ENCODE results near the gene ZNF730.
"Not testable (repeated sequence)": the region's sequence is repeated elsewhere in the genome, so short reads cannot be mapped to it uniquely, and the experiment has no call there.

The ZNF730 gene

GRCh38 chr19:23116802-23117571 lies at the start of gene ZNF730:
TSS of gene ZNF730 (plus strand) at chr19:23117025. CDS start at chr19:23117174, 149 bp downstream.
- DNase-seq (ENCODE audit: low read depth in 3 of 3): peak in 2 of 3 donors; percentile 43 to 51

GRCh38 chr19:23070353-23071146 lies 46.3 kb upstream of the ZNF730 start:
- DNase-seq (ENCODE audit: low read depth in 3 of 3): peak in 1 of 3 donors; percentile 2

- no peak for DNase-seq (ENCODE audit: low read depth in 3 of 3)
These were observed 45.7 kb upstream of the ZNF730 start for GRCh38 chr19:23071147-23071511.

- peak in 1 of 3 donors; percentile 7 for DNase-seq (ENCODE audit: low read depth in 3 of 3)
These were observed 41.6 kb upstream of the ZNF730 start for GRCh38 chr19:23075031-23075733.

GRCh38 chr19:23077776-23078175 lies 39.0 kb upstream of the ZNF730 start:
- DNase-seq (ENCODE audit: low read depth in 3 of 3): not testable (repeated sequence)

- DNase-seq (ENCODE audit: low read depth in 3 of 3): no peak
These were observed 23.0 kb upstream of the ZNF730 start for GRCh38 chr19:23093832-23094231.

GRCh38 chr19:23095418-23095817 lies 21.4 kb upstream of the ZNF730 start:
- DNase-seq (ENCODE audit: low read depth in 3 of 3): no peak

GRCh38 chr19:23098286-23098685 lies 18.5 kb upstream of the ZNF730 start:
- DNase-seq (ENCODE audit: low read depth in 3 of 3): no peak

- DNase-seq (ENCODE audit: low read depth in 3 of 3): no peak
These were observed 17.8 kb upstream of the ZNF730 start for GRCh38 chr19:23098988-23099387.

GRCh38 chr19:23099966-23100365 lies 16.9 kb upstream of the ZNF730 start:
- no peak for DNase-seq (ENCODE audit: low read depth in 3 of 3)

GRCh38 chr19:23101241-23101640 lies 15.6 kb upstream of the ZNF730 start:
- no peak for DNase-seq (ENCODE audit: low read depth in 3 of 3)

- DNase-seq (ENCODE audit: low read depth in 3 of 3): no peak
These were observed 1.6 kb downstream of the ZNF730 start for GRCh38 chr19:23118400-23118799.

GRCh38 chr19:23134211-23134610 lies 17.4 kb downstream of the ZNF730 start:
- not testable (repeated sequence) for DNase-seq (ENCODE audit: low read depth in 3 of 3)

- no peak for DNase-seq (ENCODE audit: low read depth in 3 of 3)
These were observed 29.0 kb downstream of the ZNF730 start for GRCh38 chr19:23145617-23146415.

- no peak for DNase-seq (ENCODE audit: low read depth in 3 of 3)
These were observed 43.9 kb downstream of the ZNF730 start for GRCh38 chr19:23160766-23161165.

- DNase-seq (ENCODE audit: low read depth in 3 of 3): not testable (repeated sequence)
These were observed 51.5 kb downstream of the ZNF730 start for GRCh38 chr19:23168286-23168685.

- no peak for DNase-seq (ENCODE audit: low read depth in 3 of 3)
These were observed 66.4 kb downstream of the ZNF730 start for GRCh38 chr19:23183251-23183650.

- no peak for DNase-seq (ENCODE audit: low read depth in 3 of 3)
These were observed 73.5 kb downstream of the ZNF730 start for GRCh38 chr19:23190341-23190740.
